SK-N-SH treated with all-trans-retinoic acid at 6 μM for 48 hours (cell line): ENCODE measurements around the gene DCAF5.

ENCODE experiments used
- ARNTL ChIP-seq: fragments of 450-650 bp; formaldehyde crosslinking; IDR thresholded peaks from 2 replicates; pipeline ENCODE4 v1.5.0; 2020; ENCODE audit warnings: low read depth, mild to moderate bottlenecking, moderate library complexity, borderline replicate concordance
- CREB5 ChIP-seq: fragments of 250-450 bp; sonication (Bioruptor Pico); IDR thresholded peaks from 2 replicates; pipeline ENCODE4 v1.5.1; 2020; ENCODE audit warnings: low read depth, mild to moderate bottlenecking, moderate library complexity
- CSDC2 ChIP-seq: fragments of 250-450 bp; sonication (Bioruptor Pico); IDR thresholded peaks from 2 replicates; pipeline ENCODE4 v1.5.0; 2020; ENCODE audit warnings: mild to moderate bottlenecking, moderate library complexity
- ISL1 ChIP-seq: fragments of 250-450 bp; sonication (Bioruptor Pico); IDR thresholded peaks from 2 replicates; pipeline ENCODE4 v2.1.2; 2022; ENCODE audit warnings: mild to moderate bottlenecking, moderate library complexity
- TCF4 ChIP-seq: fragments of 250-450 bp; sonication (Bioruptor Pico); IDR thresholded peaks from 2 replicates; pipeline ENCODE4 v1.8.0; 2021; ENCODE audit warnings: mild to moderate bottlenecking, moderate library complexity, borderline replicate concordance
- ZFP3 ChIP-seq: fragments of 250-450 bp; sonication (Bioruptor Pico); IDR thresholded peaks from 2 replicates; pipeline ENCODE4 v1.5.0; 2020; ENCODE audit warnings: mild to moderate bottlenecking, moderate library complexity
- ZFP30 ChIP-seq: fragments of 450-650 bp; formaldehyde crosslinking; IDR thresholded peaks from 2 replicates; pipeline ENCODE4 v1.5.0; 2022; ENCODE audit warnings: mild to moderate bottlenecking, moderate library complexity
- ZNF565 ChIP-seq: fragments of 450-650 bp; formaldehyde crosslinking; conservative IDR thresholded peaks from 2 replicates; pipeline ENCODE4 v1.5.0; 2020; ENCODE audit warnings: low read depth, mild to moderate bottlenecking, moderate library complexity
- ZNF70 ChIP-seq: fragments of 450-650 bp; formaldehyde crosslinking; IDR thresholded peaks from 2 replicates; pipeline ENCODE4 v1.5.0; 2020; ENCODE audit warnings: mild to moderate bottlenecking, moderate library complexity
- TF ChIP-seq, protein P1 (sequence below): fragments of 250-450 bp; sonication (Bioruptor Pico); IDR thresholded peaks from 2 replicates; pipeline ENCODE4 v1.8.0; 2020; ENCODE audit warnings: mild to moderate bottlenecking, moderate library complexity, borderline replicate concordance
- TF ChIP-seq, protein P2 (sequence below): fragments of 250-450 bp; sonication (Bioruptor Pico); IDR thresholded peaks from 2 replicates; pipeline ENCODE4 v1.5.0; 2020; ENCODE audit warnings: mild to moderate bottlenecking, moderate library complexity

- TF ChIP-seq, protein P1, sequence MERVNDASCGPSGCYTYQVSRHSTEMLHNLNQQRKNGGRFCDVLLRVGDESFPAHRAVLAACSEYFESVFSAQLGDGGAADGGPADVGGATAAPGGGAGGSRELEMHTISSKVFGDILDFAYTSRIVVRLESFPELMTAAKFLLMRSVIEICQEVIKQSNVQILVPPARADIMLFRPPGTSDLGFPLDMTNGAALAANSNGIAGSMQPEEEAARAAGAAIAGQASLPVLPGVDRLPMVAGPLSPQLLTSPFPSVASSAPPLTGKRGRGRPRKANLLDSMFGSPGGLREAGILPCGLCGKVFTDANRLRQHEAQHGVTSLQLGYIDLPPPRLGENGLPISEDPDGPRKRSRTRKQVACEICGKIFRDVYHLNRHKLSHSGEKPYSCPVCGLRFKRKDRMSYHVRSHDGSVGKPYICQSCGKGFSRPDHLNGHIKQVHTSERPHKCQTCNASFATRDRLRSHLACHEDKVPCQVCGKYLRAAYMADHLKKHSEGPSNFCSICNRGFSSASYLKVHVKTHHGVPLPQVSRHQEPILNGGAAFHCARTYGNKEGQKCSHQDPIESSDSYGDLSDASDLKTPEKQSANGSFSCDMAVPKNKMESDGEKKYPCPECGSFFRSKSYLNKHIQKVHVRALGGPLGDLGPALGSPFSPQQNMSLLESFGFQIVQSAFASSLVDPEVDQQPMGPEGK, result no peak
- no peak for TF ChIP-seq TCF4 (CRISPR knock-in tag)
- TF ChIP-seq ISL1 (CRISPR knock-in tag), result peak; percentile 43
- TF ChIP-seq ARNTL (CRISPR knock-in tag), result no peak
- no peak for TF ChIP-seq ZFP30 (CRISPR knock-in tag)
- no peak for TF ChIP-seq CSDC2 (CRISPR knock-in tag)
- no peak for TF ChIP-seq ZNF70 (CRISPR knock-in tag)
- TF ChIP-seq CREB5 (CRISPR knock-in tag), result no peak
- no peak for TF ChIP-seq ZFP3 (CRISPR knock-in tag)
- TF ChIP-seq, protein P2, sequence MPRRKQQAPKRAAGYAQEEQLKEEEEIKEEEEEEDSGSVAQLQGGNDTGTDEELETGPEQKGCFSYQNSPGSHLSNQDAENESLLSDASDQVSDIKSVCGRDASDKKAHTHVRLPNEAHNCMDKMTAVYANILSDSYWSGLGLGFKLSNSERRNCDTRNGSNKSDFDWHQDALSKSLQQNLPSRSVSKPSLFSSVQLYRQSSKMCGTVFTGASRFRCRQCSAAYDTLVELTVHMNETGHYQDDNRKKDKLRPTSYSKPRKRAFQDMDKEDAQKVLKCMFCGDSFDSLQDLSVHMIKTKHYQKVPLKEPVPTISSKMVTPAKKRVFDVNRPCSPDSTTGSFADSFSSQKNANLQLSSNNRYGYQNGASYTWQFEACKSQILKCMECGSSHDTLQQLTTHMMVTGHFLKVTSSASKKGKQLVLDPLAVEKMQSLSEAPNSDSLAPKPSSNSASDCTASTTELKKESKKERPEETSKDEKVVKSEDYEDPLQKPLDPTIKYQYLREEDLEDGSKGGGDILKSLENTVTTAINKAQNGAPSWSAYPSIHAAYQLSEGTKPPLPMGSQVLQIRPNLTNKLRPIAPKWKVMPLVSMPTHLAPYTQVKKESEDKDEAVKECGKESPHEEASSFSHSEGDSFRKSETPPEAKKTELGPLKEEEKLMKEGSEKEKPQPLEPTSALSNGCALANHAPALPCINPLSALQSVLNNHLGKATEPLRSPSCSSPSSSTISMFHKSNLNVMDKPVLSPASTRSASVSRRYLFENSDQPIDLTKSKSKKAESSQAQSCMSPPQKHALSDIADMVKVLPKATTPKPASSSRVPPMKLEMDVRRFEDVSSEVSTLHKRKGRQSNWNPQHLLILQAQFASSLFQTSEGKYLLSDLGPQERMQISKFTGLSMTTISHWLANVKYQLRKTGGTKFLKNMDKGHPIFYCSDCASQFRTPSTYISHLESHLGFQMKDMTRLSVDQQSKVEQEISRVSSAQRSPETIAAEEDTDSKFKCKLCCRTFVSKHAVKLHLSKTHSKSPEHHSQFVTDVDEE, result no peak
- no peak for TF ChIP-seq ZNF565
These were observed 3.3 kb downstream of the DCAF5 start for GRCh38 chr14:69149461-69150244.
